Mammary epithelial cell (primary cell): ENCODE results near the gene NAA16.

ENCODE experiments used
- CTCF ChIP-seq, 2 donors: IDR thresholded peaks in 1 of 2; conservative IDR thresholded peaks in 1 of 2; 2 replicates each; pipeline ENCODE4 v1.5.1; 2011 to 2012; ENCODE audit warnings: inconsistent platforms in 2 of 2, low read length in 2 of 2, mild to moderate bottlenecking in 2 of 2, control low read depth in 1 of 2, low read depth in 1 of 2; ENCODE audit not compliant: insufficient read depth in 1 of 2; ENCODE audit errors: extremely low read depth in 1 of 2
- EZH2 ChIP-seq: IDR thresholded peaks from 2 replicates; pipeline ENCODE4 v1.6.1; 2012; ENCODE audit warnings: low read length, inconsistent platforms, borderline replicate concordance

- TF ChIP-seq CTCF (conservative IDR thresholded peaks at IDR 0.05 in 1 of 2, IDR thresholded peaks at IDR 0.05 in 1 of 2; ENCODE audit: extremely low read depth in 1 of 2, insufficient read depth in 1 of 2, low read depth in 1 of 2, low read length in 2 of 2) (no peak), EZH2 (no peak)
Observed at GRCh38 chr13:41344358-41344757, 33.3 kb downstream of the NAA16 start.
